HTR-8/SVneo (cell line): ENCODE results near the gene ARAP3.
"Not testable (repeated sequence)": the region's sequence is repeated elsewhere in the genome, so short reads cannot be mapped to it uniquely, and the experiment has no call there.

Experiments
- DNase-seq: peaks from one replicate; pipeline ENCODE4 v3.0.0; 2011; ENCODE audit warnings: low spot score, mixed read lengths; ENCODE audit not compliant: insufficient read length
- FAIRE-seq: peaks from 2 replicates; lab custom pipeline; 2011; peaks lifted over from hg19 to GRCh38; lab: Jason Lieb, UNC

ARAP3 gene

DNA sequence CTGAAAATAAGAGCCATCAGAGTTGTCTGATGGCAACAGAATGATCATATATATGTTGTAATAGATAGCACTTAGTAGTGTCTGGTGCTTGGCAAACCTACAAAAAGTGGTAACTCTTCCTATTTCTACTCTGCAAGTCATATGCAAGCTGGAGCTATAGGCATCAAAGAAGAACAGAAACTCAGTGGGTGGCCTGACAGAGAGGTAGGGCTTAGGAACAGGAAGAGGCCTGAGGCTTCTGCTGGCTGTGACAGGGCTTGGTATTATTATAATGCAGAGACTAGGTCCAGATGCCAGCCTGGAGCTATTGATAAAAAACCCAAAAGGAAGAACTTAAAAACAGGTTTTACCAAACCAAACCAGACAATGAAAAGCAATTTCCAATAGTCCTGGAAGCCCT lies 58.8 kb downstream of the ARAP3 start:
- DNase-seq (no peak), FAIRE-seq (no peak)

DNA sequence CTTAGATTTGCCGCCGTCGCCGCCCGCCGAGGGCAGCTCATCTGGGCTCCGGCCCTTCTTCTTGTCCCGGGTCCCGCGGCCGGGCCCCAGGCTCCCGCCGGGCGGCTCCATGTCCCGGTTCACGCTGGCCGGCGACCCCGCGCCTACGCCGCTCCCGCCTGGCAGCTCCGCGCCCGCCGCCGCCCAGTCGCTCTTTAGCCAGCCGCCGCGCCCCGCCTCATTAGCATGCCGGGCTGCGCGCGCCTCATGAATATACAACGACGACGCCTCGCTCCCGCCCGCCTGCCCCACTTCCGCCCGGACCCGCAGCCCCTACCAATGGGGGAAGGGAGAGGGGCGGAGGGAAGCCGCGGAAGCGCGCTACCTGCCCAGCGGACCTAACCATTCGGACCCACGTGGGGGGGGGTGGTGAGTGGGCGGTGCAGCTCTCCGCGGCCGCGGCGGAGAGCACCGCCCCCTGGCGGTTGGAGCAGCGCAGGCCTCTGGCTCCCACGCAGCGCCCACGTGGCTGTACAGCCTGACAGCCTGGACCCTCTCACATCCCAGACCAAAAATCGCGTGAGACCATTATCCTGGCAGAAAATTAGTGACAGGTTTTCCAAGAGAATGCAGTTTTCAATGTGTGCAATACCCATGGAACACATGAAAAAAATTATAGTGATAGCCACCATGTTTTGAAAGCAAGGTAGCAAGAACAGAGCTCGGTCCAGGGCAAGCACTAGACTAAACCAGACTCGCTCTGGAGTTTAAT lies 63.1 kb downstream of the ARAP3 start, which contains the start of gene DIAPH1:
Gene DIAPH1, minus strand, starts transcription at position 197 of the 751 bp plus-strand sequence. Its CDS starts 86 bp downstream, at position 111.
- DNase-seq (peak; percentile 92), FAIRE-seq (peak; percentile 94)

DNA sequence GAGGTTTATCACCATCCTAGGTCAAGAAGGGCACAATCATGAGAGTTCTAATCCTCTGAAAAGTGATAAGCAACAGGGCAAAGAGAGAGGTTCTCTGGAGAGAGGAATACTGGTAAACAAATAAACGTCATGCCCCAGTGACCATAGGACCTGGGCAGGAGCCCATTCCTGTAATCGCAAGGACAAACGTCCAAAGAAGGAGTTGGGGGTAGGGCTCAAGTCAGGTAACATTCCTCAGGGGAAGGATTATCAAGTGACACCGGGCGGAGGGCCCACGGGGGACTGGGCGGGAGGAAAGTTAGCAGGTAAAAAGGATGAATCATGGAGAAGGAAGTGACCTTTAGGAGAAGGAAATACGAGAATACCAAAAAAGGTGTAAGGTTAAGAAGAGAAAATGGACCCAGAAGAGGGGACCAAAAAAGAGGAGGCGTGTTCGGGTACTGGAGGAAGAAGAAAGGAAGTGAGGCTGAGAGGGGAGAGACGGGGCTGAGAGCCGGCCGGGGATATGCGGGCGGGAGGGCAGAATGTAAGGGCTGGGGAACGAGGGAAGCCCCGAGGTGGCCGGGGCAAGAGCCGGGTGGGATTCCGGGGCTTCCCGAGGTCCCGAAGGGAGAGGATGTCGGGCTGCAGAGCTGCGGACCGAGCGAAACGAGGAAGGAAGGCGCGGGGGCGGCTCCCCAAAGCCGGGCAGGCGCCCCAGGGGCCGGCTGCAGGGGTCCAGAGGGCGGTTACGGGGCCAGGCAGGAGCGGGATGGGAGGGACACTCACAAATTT lies 63.8 kb downstream of the ARAP3 start:
- FAIRE-seq (no peak), DNase-seq (peak; percentile 41)

DNA sequence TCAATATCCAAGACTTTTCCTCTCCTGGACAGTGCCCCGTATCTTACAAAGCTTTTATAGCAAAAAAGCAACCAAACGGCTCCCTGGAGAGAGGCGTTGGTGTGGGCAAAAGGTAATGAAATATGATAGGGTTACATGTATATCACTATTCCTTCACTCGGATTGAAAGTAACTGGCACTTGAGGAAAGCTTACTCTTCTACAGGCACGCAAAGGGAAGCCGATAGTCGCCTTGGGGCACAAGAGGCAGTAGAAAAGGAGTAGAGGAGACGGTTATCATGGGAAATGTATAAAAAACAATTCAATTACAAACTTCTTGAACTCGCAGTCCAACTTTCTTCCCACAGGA lies 64.4 kb downstream of the ARAP3 start:
- DNase-seq (no peak), FAIRE-seq (no peak)

DNA sequence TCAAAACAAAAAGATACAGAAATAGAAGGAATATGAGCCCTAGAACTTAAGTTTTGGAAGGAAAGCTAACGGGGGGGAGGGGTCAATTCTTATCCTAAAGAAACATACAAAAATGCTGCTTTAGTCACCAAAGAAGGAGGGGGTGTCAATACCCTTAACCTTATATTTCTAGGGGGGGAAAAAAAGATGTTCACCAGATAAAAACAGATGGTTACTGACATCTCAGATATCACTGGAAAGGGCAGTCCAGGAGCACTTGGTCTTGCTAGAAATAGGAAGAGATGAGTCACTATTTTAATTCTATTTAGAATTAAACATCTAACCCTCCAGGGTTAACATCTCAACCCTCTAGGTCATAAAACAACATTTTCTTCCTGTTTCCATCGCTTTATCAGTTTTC lies 64.9 kb downstream of the ARAP3 start:
- FAIRE-seq (no peak), DNase-seq (no peak)

DNA sequence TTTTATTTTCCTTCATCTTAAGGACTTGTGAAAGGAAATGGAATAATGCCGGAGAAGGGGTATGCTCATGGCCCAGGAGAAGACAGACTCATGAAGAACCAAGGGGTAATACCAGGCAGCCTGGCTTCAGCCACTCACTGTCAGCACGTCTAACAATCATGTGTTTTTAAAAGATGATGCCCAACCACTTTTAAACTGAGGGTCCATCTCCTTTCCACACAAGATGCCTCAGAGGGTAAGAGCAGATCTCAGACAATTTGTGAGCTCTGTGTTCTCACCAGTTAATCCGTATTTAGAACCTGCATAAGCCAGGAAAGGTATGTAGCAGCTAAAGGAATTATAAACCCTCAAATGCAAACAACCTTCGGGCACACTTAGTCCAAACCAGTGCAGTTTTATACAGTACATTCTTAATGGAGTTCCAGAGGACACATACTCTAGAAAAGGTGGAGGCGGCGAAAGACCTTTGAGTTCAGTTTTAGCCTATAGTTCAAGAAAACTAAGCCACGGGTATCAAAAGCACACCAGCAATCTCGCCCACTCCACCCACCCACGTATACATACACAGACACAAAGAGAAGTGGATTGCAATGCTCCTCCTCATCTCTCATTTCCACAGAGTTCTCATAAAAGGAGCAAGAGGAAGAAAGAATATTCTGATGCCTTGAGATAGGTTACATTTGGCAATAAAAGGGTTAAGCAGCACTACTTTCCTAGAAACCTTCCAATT lies 65.9 kb downstream of the ARAP3 start:
- DNase-seq (no peak), FAIRE-seq (no peak)

DNA sequence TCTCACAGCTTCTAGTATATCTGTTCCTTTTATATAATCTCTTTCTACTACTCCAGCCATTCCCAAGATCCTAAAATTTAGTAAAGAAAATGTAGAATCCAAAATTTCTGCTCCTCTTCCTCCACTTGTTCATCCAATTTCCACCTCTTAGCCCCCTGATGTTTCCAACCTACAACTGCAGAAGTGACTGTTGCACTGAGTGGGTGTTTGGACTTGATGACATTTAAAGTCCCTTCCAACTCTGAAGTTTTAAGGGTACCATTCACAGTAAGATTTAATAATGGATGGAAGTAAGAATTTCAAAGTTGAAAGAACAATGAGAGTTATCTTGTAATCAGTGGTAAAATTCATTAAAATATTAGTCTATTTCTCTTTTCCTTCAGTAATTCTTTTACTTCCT lies 68.7 kb downstream of the ARAP3 start:
- DNase-seq (no peak), FAIRE-seq (no peak)

DNA sequence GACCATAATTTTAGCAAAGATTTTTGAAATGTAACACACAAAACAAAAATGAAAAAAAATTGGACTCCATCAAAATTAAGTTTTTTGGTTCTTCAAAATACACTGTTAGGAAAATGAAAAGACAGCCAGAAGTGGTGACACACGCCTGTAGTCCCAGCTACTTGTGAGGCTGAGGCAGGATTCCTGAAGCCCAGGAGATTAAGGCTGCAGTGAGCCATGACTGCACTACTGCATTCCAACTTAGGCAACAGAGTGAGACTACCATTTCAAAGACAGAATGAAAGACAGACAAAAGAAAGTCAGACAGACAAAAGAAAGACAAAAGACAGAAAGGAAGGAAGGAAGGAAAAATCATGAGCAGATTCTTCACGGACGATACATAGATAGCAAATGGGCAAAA lies 70.7 kb downstream of the ARAP3 start:
- DNase-seq (no peak), FAIRE-seq (no peak)

DNA sequence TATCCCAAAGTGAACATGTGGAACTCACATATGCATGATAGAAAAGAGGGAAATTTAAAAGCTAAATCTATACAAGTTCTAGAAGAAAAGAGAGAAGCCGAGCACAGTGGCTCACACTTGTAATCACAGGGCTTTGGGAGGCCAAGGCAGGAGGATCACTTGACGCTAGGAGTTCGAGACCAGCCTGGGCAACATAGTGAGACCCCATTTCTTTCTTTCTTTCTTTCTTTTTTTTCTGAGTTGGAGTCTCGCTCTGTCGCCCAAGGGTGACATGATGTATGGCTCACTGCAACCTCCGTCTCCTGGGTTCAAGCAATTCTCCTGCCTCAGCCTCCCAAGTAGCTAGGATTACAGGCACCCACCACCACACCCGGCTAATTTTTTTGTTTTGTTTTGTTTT lies 72.1 kb downstream of the ARAP3 start:
- FAIRE-seq, DNase-seq: not testable (repeated sequence)

DNA sequence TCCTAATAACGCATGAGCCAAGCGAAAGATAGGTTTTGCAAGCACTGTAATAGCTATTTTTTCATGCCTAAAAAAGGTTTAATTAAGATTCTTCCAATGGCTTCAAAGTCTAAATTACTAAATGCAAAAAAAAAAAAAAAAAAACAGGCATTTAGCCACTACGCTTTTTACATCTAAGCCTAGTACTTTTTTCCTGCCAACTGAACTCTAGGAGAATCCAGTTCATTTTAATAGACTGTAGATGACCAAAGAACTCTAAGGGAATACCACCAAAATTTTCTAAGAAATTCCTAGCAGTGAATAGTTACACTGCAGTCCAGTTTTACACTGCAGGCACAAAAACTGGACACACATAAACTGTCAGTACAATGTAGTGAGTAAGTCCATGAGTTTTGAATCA lies 73.0 kb downstream of the ARAP3 start:
- no peak for FAIRE-seq
- no peak for DNase-seq

DNA sequence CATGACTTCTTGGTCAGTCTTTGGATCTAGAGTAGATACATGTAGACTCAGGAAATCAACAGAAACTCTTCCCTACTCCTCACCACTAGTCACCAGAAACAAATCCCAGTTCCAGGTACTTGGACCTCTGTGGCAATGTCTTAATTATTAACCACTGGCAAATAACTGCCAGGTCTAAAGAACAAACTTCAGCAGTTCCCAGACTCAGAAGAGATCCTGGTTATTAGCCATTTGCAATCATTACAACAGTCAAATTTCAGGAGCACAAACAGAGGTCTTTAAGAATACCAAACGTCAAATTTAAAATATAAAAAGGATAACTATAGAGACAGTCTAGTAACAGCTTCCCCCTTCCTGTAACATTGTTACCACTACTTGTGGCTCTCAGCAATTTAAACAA lies 73.5 kb downstream of the ARAP3 start:
- FAIRE-seq: no peak
- no peak for DNase-seq

DNA sequence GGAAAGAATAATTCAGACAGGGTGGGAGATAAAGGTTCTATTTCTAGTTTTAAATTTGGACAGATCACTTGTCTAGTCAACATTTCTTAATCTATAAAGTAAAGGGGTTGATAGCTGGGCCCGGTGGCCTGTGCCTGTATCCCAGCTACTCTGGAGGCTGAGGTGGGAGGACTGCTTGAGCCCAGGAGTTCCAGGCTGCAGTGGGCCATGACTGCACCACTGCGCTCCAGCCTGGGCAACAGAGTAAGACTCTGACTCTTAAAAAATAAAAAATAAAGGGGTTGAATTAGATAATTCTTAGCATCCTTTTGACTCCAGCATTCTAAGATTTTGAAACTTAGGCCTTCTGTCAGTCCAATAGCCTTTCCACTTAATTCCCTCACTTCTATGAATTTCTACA lies 74.0 kb downstream of the ARAP3 start:
- FAIRE-seq: no peak

DNA sequence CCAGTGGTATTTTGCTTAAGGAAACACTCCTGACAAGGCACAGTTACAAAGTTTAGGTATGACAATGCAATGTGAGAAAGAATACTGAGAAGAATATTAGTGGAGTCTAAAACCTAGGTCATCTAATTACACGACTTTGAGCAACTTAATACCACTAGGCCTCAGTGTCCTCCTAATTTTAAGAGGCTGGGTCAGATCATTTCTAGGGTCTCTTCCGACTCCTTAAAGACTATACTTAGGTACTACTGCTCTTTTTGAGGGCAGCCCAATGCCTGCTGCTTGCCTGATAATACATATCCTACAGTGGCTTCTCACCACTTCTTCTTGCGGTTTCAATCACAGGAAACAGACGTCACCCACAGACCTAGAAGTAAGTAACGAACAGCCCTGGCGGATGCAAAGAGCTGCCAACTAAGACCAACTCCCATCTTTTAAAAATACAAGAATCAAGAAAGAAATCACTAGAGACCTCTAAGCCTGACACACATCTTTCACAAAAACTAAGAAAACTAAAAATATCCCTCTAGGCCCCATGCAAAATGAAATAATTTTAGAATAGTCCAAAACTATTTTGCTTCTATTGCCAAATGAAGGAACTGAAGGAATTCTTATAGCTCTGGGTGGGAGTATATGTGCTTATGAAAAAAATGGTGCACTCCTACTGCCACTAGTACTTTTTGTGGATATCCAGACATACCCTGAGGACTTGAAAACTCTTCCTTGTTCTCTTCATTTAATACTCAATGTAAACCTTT lies 76.3 kb downstream of the ARAP3 start:
- FAIRE-seq: no peak
- DNase-seq: no peak

More for the DNA sequence above, 74.0 kb downstream of the ARAP3 start:
- no peak for DNase-seq

DNA sequence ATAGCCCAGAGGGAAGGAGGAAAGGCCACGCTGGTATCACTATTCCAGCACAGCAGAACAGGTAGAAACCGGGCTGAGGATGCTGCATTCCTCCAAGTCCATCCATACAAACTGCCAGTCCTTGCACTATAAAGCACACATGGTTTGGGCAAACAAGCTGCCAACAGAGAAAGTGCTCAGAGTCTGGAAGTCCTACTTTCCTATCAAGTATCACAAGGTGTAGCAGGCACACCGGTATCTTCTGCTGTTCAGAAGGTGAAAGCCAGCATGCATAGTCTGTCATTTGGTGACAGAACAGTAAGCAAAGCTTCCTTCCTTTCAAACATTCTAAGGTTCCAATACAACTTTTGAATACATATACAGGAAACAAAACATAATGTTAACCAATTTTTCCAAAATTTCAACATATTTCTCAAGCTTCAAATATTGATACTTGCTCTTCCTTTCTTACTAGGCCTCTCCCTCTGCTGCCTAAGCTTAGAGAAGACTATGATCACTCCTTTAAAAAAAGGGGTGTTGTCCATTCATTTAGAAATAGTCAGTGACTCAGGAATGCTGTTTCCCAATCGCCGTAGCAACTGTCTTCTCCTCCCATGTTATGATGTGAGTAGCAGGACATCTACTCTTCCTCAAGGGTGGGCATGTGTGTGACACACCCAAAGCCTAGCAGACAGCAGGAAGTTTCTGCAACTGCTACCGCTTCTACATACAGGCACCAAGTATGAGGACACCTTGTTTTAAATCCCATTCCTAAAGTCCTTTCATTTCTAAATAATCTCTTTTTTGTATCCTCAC lies 77.9 kb downstream of the ARAP3 start:
- DNase-seq (peak; percentile 81), FAIRE-seq (peak; percentile 23)
